OCI-LY1 (cell line): ENCODE measurements around the gene KIAA1549.

Experiments
- H2AFZ ChIP-seq: fragments of 200-600 bp; sonication (generic), shearing (Covaris generic); 2 replicates; pipeline ENCODE4 v1.6.0; 2014; ENCODE audit warnings: antibody characterized with exemption, mild to moderate bottlenecking, low read length
- H3F3A ChIP-seq: fragments of 200-600 bp; sonication (generic), shearing (Covaris generic); 2 replicates; pipeline ENCODE4 v1.6.0; 2014; ENCODE audit warnings: mild to moderate bottlenecking, antibody characterized with exemption, low read length, moderate library complexity; ENCODE audit not compliant: insufficient read depth
- H3K27ac ChIP-seq: fragments of 200-600 bp; sonication (generic); 2 replicates; pipeline ENCODE4 v1.5.1; 2014; ENCODE audit warnings: low read length, mixed run types, mild to moderate bottlenecking, low read depth; ENCODE audit not compliant: poor library complexity, severe bottlenecking
- H3K27me3 ChIP-seq: fragments of 200-600 bp; sonication (generic); 2 replicates; pipeline ENCODE4 v1.6.0; 2014; ENCODE audit warnings: antibody characterized with exemption, mild to moderate bottlenecking, low read length, moderate library complexity; ENCODE audit not compliant: insufficient read depth
- H3K36me3 ChIP-seq: fragments of 200-600 bp; sonication (generic); 2 replicates; pipeline ENCODE4 v1.6.1; 2014; ENCODE audit warnings: mild to moderate bottlenecking, antibody characterized with exemption, low read length, moderate library complexity, mixed read lengths; ENCODE audit not compliant: insufficient read depth
- H3K4me1 ChIP-seq: fragments of 200-600 bp; sonication (generic); 2 replicates; pipeline ENCODE4 v1.5.1; 2014; ENCODE audit warnings: mild to moderate bottlenecking, low read length, moderate library complexity; ENCODE audit not compliant: insufficient read depth, severe bottlenecking
- H3K4me2 ChIP-seq: fragments of 200-600 bp; sonication (generic), shearing (Covaris generic); 2 replicates; pipeline ENCODE4 v1.6.1; 2014; ENCODE audit warnings: low read length
- H3K4me3 ChIP-seq: fragments of 200-600 bp; sonication (generic); 2 replicates; pipeline ENCODE4 v1.5.1; 2014; ENCODE audit warnings: low read length, low read depth, mild to moderate bottlenecking, mixed read lengths; ENCODE audit not compliant: poor library complexity, severe bottlenecking
- H3K79me2 ChIP-seq: fragments of 200-600 bp; shearing (Covaris generic); 2 replicates; pipeline ENCODE4 v1.6.1; 2016; ENCODE audit warnings: mixed run types, low read length, mixed read lengths; ENCODE audit not compliant: insufficient read depth
- H3K9ac ChIP-seq: fragments of 200-600 bp; sonication (generic), shearing (Covaris generic); 2 replicates; pipeline ENCODE4 v1.6.1; 2014; ENCODE audit warnings: mild to moderate bottlenecking, low read length, mixed read lengths
- H3K9me2 ChIP-seq: fragments of 200-600 bp; sonication (generic), shearing (Covaris generic); 2 replicates; pipeline ENCODE4 v1.6.1; 2014; ENCODE audit warnings: low read depth, mild to moderate bottlenecking, low read length, mixed read lengths
- H3K9me3 ChIP-seq: fragments of 200-600 bp; shearing (Covaris generic); 2 replicates; pipeline ENCODE4 v1.6.1; 2014; ENCODE audit warnings: low read length, mixed read lengths
- H4K20me1 ChIP-seq: fragments of 200-600 bp; sonication (generic), shearing (Covaris generic); 2 replicates; pipeline ENCODE4 v1.6.0; 2016; ENCODE audit warnings: mild to moderate bottlenecking, low read length; ENCODE audit not compliant: insufficient read depth
- CTCF ChIP-seq: fragments of 200-600 bp; sonication (generic), shearing (Covaris generic); IDR thresholded peaks from 2 replicates; pipeline ENCODE4 v1.5.1; 2017; ENCODE audit warnings: mild to moderate bottlenecking, antibody characterized with exemption, low read length, moderate library complexity, mixed read lengths
- EZH2 ChIP-seq: fragments of 200-600 bp; sonication (generic), shearing (Covaris generic); IDR thresholded peaks from 2 replicates; pipeline ENCODE4 v1.8.0; 2017; ENCODE audit warnings: borderline replicate concordance, mixed run types, mild to moderate bottlenecking, antibody characterized with exemption, low read length, moderate library complexity, mixed read lengths

The KIAA1549 gene

GRCh38 chr7:138921277-138921676 lies 59.9 kb downstream of the KIAA1549 start:
- Histone ChIP-seq H3K27me3 (peaks cover 12% of the 10 kb centered on the region; the same call in 1 of the 2 replicates), H3K36me3 (no peaks in the 10 kb centered on the region), H2AFZ (no peak overlapping the region), H3K4me1 (no peaks in the 10 kb centered on the region), H3F3A (no peaks in the 10 kb centered on the region), H3K9me3 (no peaks in the 10 kb centered on the region), H3K9ac (no peak overlapping the region), H4K20me1 (no peaks in the 10 kb centered on the region), H3K4me2 (no peak overlapping the region), H3K79me2 (no peaks in the 10 kb centered on the region), H3K4me3 (no peak overlapping the region), H3K9me2 (no peaks in the 10 kb centered on the region), H3K27ac (no peak overlapping the region)
- TF ChIP-seq CTCF, result no peak
- TF ChIP-seq EZH2, result no peak

- TF ChIP-seq EZH2 (no peak), CTCF (no peak)
- H3K4me2 ChIP-seq, result no peak overlapping the region
- no peaks in the 10 kb centered on the region for H3K4me1 ChIP-seq
- no peaks in the 10 kb centered on the region for H3F3A ChIP-seq
- H3K27me3 ChIP-seq, result peaks cover 11% of the 10 kb centered on the region; the same call in 1 of the 2 replicates
- H3K9me3 ChIP-seq, result no peaks in the 10 kb centered on the region
- H4K20me1 ChIP-seq, result no peaks in the 10 kb centered on the region
- H3K79me2 ChIP-seq, result no peaks in the 10 kb centered on the region
- no peak overlapping the region for H2AFZ ChIP-seq
- H3K9me2 ChIP-seq, result no peaks in the 10 kb centered on the region
- H3K4me3 ChIP-seq, result no peak overlapping the region
- H3K27ac ChIP-seq, result no peak overlapping the region
- no peaks in the 10 kb centered on the region for H3K36me3 ChIP-seq
- H3K9ac ChIP-seq, result no peak overlapping the region
Observed at GRCh38 chr7:138919911-138920310, 61.3 kb downstream of the KIAA1549 start.

GRCh38 chr7:138919216-138919615 lies 62.0 kb downstream of the KIAA1549 start:
- Histone ChIP-seq H3K9me3 (no peaks in the 10 kb centered on the region), H3K27ac (no peak overlapping the region), H4K20me1 (no peaks in the 10 kb centered on the region), H3K4me1 (no peaks in the 10 kb centered on the region), H3K27me3 (peaks cover 10% of the 10 kb centered on the region; the same call in 1 of the 2 replicates), H3K9me2 (no peaks in the 10 kb centered on the region), H3K4me3 (no peak overlapping the region), H3K36me3 (no peaks in the 10 kb centered on the region), H3K9ac (no peak overlapping the region), H3K4me2 (no peak overlapping the region), H2AFZ (no peak overlapping the region), H3F3A (no peaks in the 10 kb centered on the region), H3K79me2 (no peaks in the 10 kb centered on the region)
- no peak for TF ChIP-seq EZH2
- no peak for TF ChIP-seq CTCF
